T-helper 1 cell (primary cell): Measurements from ENCODE around the gene OR10K1.
"Not testable (repeated sequence)": the region's sequence is repeated elsewhere in the genome, so short reads cannot be mapped to it uniquely, and the experiment has no call there.

ENCODE experiments used
- DNase-seq, 5 donors: peaks; one replicate each; pipeline ENCODE4 v3.0.0-alpha.2; 2012 to 2020
- total RNA-seq, 4 donors: gene quantifications; one replicate each; lab custom pipeline; 2026; lab: John Stamatoyannopoulos, UW

The OR10K1 gene, protein sequence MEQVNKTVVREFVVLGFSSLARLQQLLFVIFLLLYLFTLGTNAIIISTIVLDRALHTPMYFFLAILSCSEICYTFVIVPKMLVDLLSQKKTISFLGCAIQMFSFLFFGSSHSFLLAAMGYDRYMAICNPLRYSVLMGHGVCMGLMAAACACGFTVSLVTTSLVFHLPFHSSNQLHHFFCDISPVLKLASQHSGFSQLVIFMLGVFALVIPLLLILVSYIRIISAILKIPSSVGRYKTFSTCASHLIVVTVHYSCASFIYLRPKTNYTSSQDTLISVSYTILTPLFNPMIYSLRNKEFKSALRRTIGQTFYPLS
- total RNA-seq: 0 reads per million in 4 donors

DNA sequence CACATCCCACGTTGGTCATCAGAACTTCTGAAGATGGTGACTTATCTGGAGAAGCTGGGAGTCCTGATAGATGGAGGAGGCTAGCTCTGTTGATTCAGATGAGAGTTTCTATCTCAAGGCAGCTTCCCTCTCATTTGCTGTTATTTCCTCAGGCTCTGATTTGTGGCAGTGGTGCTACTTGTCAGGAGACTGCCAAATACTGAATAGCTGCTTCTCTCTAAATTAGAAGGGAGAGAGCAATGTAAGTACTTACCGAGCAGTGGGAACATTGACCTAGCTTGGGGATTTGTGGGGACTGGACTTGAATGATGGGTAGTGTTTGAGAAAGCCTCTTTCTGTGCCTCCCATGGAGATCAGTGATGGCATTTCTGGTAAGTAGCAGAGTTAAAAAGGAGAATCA lies at the start of gene OR10K1:
TSS of gene OR10K1 (plus strand) at position 301 of the 400 bp plus-strand sequence. CDS start 3,728 bp downstream, outside the sequence.
- DNase-seq: no peak

DNA sequence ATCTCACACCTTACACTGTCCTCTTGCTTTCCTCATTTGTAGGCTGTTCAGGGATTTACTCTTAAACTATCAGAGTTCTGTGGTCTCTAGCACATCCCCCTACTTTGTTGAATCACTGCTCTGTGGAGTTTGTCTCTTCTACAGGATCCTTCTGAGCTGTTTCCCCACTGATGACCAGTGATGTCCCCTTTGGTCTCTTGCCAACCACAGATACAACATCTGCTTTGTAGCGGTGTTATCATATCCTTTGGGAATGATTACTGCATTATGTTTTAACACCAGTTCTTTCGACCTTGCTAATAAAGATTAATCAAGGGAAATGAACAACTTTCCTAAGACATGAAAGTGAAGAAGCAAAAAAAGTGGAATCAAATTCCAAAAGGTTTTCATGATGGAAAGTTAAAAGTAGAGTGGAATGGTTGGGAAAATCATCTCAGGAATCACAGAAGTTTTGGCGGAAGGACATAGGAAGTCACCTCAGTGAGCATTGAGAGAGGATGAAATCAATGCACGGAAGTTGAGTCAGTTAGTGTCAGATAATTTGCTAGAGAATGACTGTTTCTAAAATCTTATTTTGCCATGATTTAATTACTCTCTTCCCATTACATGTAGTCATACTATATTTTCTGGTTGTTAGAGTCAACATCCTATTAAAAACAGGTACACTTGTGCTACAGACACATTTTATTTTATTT lies 46.8 kb upstream of the OR10K1 start:
- no peak for DNase-seq

DNA sequence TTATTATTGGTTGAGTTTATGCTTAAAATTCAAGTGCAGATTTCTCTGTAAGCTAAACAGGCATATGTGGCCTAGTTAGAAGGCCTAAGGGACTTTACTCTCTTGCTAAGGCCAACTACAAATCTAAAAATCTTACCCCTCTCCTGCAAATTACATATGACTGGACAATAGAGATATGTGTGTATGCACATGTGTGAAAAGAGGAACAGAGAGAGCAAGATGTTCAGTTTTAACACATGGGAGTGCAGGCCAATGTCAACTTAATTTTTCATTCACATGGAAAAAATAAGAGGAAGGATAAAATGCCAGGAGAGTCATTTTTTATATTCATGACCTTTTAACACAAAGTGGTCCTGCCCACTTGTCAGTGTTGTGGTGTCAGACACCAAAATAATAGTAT lies 44.0 kb upstream of the OR10K1 start:
- no peak for DNase-seq

DNA sequence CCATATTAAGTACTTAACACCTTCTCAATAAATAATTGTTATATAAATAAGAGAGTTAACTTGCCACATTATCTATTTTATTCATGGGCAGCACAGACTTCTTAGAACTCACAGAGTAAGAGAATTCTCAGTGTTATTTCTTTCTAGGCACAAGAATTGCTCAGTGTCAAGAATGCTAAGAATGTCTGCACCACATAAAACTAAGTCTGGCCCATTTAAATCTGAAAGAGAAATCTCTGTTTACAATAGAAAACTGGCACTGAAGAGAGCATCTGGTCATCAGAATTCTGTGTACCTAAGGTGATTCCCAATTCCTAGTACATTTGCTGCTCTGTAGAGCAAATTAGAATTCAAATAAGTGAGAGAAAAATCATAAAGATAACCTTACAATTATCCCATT lies 39.4 kb upstream of the OR10K1 start:
- no peak for DNase-seq

DNA sequence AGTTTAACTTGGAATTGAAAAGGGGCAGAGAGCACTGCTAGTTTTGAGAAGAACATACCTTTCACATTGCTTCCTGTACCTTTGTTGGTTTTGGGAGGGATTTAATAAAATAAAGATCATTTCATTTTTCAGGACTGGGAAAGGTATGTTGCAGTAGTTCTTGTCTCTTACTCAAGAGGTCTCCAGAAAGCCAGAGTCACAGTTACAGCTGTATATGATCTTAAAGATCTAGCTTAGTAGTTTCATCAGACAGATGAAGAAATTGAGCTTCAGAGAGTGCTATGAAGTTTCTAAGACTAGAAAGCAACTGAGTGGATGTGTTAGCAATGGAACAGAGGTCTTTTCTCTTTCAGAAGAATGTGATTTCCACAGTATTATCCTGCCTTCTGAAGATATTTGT lies 36.6 kb upstream of the OR10K1 start:
- DNase-seq: no peak

DNA sequence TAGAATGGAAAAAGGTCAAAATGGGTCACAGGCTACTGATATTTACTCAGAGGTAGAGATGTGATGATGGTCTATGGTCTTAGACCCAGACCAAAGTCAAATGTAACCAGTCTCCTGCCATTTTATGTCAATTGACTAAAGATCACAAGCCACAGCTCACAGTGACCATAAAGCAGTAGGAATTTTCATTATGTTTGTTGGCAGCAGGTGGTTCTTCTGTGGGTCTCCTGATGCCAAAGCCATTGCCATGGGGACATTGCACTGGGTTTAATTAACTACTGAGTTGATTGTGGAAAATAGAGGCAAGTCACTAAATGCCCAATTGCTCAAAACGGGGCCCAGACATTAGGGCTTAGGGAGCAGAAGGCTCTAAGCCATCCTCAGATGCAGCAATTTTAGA lies 35.5 kb upstream of the OR10K1 start, which contains the start of gene OR10K2:
TSS of gene OR10K2 (minus strand) at position 101 of the 400 bp plus-strand sequence. CDS start 5,371 bp downstream, outside the sequence.
- DNase-seq: no peak

DNA sequence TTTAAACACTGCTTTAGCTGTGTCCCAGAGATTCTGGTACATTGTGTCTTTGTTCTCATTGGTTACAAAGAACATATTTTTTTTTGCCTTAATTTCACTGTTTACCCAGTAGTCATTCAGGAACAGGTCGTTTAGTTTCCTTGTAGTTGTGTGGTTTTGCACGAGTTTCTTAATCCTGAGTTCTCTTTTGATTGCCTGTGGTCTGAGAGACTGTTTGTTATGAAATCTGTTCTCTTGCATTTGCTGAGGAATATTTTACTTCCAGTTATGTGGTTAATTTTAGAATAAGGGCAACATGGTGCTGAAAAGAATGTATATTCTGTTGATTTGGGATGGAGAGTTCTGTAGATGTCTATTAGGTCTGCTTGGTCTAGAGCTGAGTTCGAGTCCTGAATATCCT lies 31.5 kb upstream of the OR10K1 start:
- not testable (repeated sequence) for DNase-seq

DNA sequence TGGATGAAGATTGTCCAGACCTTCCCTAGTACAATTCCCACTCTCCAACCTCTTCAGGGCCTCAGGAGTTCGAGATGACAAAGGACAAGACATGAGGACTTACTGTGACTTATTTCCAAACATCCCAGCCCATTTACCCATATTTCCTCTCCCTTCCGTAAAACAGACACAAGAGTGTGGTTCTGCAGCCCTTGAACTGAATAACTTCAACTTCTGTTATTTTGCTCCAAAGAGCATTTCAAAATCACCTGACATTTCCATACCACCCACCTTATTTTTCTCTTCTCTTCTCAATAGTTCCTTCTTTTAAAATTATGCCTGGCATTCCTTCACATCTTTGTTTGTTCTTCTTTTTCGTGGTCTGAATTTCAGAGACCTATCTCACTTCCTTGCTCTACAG lies 26.9 kb upstream of the OR10K1 start:
- DNase-seq: no peak

DNA sequence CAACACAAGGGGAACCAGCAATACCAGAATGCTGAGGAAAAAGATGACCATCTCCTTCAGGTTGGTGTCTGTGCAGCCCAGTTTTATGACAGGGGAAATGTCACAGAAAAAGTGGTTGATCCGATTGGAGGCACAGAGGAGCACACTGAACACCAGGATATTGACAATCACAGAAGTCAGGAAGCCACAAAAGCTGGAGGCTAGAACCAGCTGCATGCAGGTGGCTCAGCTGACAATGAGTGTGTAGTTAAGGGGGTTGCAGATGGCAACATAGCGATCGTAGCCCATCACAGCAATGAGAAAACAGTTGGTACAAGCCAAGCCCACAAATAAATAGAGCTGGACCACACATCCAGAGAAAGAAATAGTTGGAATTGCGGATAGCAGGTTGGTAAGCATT lies 16.3 kb upstream of the OR10K1 start:
- no peak for DNase-seq

DNA sequence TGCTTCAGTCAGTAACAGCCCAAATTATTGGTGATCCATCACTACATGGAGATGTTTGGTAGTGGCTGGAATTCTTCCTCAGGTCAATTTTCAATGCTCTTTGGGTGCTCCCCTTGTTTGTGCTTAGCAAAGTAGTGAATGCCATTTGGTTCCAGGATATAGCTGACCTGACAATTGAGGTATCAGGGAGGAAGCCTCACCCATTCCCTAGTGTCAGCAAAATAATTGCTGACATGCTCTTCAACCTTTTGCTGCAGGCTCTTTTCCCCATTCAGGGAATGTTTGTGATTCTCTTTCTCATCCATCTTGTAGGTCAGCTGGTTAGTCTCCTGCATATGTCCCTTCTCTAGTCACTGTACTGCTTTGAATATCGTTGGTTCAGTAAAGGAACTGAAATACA lies 7.1 kb upstream of the OR10K1 start:
- no peak for DNase-seq

DNA sequence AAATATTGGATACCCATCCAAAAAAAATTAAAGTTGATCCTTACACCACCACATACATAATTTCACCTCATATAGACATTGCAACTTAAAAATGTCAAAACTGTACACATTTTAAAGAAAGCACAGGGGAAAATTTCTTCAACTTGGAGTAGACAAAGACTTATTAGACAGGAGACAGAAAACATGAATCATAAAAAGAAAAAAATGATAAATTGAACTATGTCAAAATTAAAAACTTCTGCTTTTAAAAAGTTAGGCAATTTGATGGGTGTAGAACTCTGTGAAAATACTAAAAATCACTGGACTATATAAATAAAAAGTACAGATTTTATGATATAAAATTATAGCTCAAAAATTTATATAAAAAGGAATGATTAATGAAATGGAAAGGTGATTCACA lies 4.4 kb upstream of the OR10K1 start:
- no peak for DNase-seq

DNA sequence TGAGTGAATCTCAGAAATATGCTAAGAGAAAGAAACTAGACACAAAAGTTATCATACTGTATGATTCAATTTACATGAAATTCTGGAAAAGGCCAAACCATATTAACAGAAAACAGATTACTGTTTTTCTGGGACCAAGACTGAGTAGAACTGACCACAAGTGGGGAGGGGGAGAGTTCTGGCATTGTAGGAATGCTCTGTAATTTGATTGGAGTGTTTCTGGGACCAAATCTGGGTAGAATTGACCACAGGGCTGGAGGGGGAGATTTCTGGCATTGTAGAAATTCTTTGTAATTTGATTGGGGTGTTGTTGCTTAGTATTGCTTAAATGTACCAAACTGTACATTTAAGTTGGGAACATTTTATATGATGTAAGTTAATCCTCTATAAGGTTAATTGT lies 3.4 kb upstream of the OR10K1 start:
- no peak for DNase-seq

DNA sequence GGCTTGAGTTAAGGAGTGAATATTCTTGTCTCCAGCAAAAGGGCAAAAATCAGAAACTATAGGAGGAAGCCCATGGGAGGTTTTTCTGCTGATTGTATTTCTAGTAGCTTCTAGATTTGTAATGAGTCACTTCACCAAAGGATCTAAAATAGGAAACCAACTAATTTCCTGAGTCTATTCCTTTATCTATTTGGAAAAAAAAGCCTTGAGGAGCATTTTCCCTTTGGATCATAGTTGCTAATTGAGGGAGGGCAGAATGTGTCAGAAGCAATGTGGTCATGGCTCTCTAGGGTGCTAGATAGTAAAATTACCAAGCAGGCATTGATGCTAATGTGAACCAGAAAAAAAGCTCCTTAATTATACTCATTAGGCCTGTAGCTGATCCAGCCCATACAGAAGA lies 10.3 kb downstream of the OR10K1 start, which contains the start of gene OR10R2:
TSS of gene OR10R2 (plus strand) at position 301 of the 400 bp plus-strand sequence. CDS start 106 bp downstream, outside the sequence.
- no peak for DNase-seq

DNA sequence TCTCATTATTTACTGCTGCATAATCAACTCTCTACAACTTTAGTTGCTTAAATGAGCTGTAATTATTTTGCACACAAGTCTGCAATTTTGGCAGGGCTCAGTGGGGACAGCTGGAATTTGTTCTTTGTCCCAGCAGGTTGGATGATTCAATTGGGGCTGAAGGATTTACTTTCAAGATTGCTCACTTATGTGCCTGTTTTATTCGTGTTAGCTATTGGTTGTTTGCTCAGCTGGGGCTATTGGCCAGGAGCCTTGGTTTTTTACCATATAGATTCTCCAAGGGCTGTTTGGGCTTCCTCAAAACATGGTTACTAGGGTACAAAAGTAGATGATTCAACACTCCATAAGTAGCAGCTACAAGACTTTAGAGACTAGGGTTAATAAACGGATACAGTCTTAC lies 23.8 kb downstream of the OR10K1 start:
- DNase-seq: no peak

DNA sequence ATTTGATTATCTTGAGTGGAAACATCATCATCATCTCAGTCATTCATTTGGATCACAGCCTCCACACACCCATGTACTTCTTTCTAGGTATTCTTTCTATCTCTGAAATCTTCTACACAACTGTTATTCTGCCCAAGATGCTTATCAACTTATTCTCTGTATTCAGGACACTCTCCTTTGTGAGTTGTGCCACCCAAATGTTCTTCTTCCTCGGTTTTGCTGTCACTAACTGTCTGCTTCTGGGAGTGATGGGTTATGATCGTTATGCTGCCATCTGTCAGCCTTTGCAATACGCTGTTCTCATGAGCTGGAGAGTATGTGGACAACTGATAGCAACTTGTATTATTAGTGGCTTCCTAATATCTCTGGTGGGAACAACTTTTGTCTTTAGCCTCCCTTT lies 29.7 kb downstream of the OR10K1 start:
- no peak for DNase-seq

DNA sequence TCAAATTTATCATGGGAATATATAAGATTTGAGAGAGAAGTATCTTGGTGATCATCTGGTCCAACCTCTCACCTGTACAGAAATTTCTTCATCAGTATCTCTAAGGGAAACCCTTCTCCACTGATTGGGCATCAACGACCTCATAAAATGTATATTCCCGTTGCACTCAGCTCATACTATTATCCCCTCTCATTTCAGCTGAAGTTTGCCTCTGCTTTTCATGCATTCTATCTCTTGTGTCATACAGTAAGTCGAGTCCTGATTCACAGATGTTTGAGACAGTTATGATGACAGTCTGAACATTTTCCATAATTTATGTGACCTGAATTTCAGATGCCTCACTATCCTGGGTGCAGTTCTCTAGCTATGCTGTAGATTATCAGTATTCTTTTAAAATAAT lies 31.4 kb downstream of the OR10K1 start:
- no peak for DNase-seq

DNA sequence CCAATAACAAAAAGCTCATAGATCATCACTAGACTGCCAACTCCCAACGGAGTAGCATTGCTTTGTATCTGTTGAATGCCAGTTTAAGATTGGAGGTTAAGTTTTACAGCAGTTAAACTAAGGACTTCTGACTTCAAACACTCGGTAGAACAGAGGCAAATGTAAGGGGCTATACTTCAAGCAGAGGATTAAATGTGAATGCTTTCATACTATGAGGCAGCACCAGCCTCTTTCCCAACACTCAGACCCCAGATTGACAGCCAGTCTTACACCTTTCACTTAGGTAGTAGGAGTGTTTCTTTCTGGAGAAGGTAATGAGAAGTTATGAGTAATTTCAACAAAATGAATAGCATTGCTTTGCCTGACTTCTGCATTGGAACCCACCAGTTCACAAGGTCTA lies 33.2 kb downstream of the OR10K1 start:
- no peak for DNase-seq

DNA sequence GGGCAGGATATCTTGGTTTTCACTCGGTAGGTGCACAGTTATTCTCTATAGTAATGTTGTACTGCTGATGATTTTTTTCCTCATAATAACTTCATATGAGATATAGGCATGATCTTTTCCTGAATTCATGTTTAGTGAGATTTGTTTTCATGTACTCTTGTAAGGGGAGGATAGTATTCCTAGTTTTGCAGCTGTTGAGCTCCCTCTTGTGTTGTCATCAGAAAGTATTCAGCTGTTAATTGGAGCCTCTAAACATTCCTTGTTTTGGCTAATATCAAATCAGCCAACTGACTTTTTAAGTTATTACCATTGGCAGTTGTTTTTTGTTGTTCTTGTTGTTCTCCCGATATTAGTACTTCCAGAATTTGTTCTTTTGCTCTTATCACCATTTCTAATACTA lies 34.7 kb downstream of the OR10K1 start:
- DNase-seq: no peak

DNA sequence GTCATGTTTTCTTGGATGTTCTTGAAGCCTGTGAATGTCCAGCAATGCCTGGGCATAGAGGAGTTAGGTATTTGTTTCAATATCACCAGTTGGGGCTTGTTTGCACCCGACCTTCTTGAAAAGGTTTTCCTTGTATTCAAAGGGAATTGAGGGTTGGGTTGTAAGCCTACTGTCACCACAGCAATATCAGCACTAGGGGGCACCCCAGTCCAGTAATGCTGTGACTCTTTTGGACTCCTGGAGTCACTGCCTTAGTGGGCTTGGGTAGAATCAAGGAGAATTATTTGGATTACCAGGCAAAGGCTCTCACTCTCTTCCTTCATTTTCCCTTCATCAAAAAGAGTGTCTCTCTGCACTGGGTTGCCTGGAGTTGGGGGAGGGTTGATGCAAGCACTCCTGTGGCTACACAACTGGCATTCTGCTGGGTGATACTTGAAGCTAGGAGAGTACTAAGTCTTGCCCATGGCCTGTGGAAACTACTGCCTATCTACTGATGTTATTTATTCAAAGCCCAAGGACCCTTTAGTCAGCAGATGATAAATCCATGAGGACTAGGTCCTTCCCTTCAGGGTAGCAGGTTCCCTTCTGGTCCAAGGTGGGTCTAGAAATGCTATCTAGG lies 44.8 kb downstream of the OR10K1 start:
- DNase-seq: peak in 3 of 5 donors; percentile 8 to 29 (median 25)

DNA sequence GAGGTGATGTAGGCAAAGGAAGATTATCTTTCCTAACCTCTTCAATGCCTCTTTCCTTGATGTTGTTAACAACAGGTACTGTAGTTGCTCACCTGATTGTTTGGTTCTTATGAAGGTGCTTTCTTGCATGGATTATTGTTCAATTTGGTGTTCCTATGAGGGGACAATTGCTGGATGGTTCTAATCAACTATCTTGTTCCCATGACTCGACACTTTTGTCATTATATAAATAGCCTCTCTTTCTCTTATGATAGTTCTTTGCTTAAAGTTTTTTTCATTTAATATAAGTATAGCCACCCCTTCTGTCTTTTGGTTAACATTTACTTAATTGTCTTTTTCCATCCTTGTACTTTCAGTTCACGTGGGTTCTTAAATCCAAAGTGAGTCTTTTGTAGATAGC lies 45.9 kb downstream of the OR10K1 start:
- no peak for DNase-seq

DNA sequence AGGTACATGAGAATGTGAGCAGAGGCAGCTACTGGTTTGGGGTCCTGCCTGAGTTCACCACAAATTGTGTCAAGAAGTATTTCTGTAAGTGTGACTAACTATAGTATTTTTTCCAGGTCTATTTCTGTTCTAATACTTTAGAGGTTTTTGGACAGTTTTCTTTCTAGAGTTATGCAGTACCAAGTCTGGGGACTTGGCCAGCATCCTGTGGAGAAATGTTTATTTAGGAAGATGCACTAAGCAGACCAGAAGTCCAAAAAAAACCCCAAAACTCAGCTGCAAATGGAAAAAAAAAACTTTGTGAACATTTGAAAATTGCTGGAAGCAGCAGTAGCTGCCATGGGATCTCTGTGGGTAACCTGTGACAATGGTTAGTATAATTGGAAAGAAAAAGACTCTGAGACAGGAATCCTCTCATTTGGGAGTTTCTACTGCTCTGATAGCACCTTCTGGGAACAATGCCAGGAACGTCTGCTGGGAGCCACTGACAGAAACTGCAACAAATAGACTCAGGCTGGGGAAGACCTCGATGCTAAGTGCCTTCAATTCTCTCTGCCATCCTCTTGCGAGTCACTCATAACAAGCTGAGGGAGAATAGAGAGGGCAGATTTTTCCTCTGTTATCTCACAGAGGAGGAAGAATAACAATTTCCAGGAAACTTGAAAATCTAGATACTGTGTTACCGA lies 48.0 kb downstream of the OR10K1 start:
- DNase-seq: no peak

DNA sequence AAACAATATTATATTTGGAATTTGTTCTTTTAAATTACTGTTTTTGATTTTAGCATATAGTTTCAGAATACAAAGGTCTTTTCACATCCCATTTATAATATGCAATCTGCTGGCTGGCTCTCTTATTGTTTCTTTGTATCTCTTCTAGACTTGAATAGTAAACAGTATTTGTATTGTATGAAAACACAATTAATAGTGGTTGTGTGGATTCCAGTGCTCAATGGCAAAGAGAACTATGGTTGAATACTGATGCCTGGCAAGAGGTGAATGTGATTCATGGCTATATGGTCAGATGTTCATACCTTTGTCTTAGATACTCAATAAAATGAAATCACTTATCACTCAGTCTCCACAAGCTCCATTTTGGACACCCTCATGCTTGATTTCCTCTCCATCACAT lies 55.3 kb downstream of the OR10K1 start:
- no peak for DNase-seq
